Colonic mucosa (tissue), 4 donors: ENCODE results near the gene GALNT9. TPM values are rescaled to one million over a fixed set of nuclear protein-coding genes. Genes with fewer than 3 reads are reported as not detected.

Experiments used
- DNase-seq: peaks from one replicate; pipeline ENCODE4 v3.0.0-alpha.2; 2020
- H3K27ac ChIP-seq: fragments of 200-600 bp; one replicate; pipeline ENCODE4 v1.8.0; 2021
- H3K27me3 ChIP-seq: fragments of 200-600 bp; one replicate; pipeline ENCODE4 v1.8.0; 2021
- H3K36me3 ChIP-seq: fragments of 200-600 bp; one replicate; pipeline ENCODE4 v1.8.0; 2021
- H3K4me1 ChIP-seq: fragments of 200-600 bp; one replicate; pipeline ENCODE4 v1.8.0; 2021; ENCODE audit warnings: mild to moderate bottlenecking
- H3K4me3 ChIP-seq: fragments of 200-600 bp; one replicate; pipeline ENCODE4 v1.8.0; 2021
- H3K9ac ChIP-seq, 2 donors: one replicate each; pipeline ENCODE4 v1.7.0; 2013; ENCODE audit warnings: control low read depth in 2 of 2, low read depth in 2 of 2, low read length in 2 of 2
- H3K9me3 ChIP-seq: fragments of 200-600 bp; one replicate; pipeline ENCODE4 v1.8.0; 2021
- CTCF ChIP-seq: fragments of 200-600 bp; IDR thresholded peaks from one replicate; pipeline ENCODE4 v1.8.0; 2022; ENCODE audit warnings: antibody characterized with exemption, mild to moderate bottlenecking
- intact Hi-C: fragments of 100-400 bp; cut with DNase I; formaldehyde crosslinking; loops from one replicate; pipeline ENCODE4 v1.14.1; 2022
- total RNA-seq, 2 donors: library from RNA; stranded (reverse); fragmentation: NEBNext Ultra II Directional in 1 of 2; extraction: Animal tissue kit (Norgen Biotek cat#: 25700) in 1 of 2; gene quantifications; one replicate each; pipeline ENCODE4 v1.2.1, GENCODE V29; 2021
- donor health status: healthy.
- donor health status: DM: no; HTN: no; CAD: no.
- donor health status: DM: no; HTN: no; CAD: no.

GALNT9 gene
- total RNA-seq, 2 donors from 2014 or later = 0.45 TPM; not detected in 1

DNA sequence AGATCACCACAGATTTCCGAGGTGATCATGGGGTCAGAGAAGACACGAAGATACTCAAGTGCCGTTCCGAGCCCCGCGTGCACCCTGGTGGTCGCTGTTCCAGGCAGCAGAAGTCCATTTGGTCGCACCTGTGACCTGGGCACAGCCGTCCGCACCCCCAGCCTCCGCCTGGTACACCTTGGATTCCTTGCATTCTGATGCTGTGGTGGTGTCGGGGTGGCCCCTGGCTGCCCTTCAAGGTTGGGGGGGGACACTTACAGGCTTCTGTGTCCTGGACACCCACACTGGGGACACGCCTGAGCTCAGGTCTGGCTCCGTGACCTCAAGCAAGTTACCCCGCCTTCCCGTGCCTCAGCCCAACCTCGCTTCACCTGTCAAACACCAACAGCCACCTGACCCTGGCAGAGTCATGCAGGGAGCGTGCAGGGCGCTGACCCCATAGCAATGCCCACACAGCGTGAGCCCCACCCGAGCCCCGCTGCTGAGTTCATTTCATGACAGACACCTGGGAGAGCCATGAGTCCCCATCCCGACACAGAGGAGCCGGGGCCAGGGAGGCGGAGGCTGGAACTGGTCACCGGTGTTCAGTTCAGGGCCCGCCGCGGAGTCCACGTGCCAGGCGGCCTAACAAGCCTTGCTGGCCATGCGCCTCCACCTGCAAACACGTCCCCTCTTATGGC lies 17.9 kb upstream of the GALNT9 start:
- Histone ChIP-seq H3K27me3 (no peaks in the 10 kb centered on the region), H3K4me3 (no peak overlapping the region), H3K36me3 (no peaks in the 10 kb centered on the region), H3K9me3 (no peaks in the 10 kb centered on the region), H3K27ac (no peak overlapping the region), H3K9ac (no peak overlapping the region), H3K4me1 (no peaks in the 10 kb centered on the region)
- TF ChIP-seq CTCF = no peak
- intact Hi-C loops = no loop called here
- DNase-seq = no peak

- intact Hi-C loops = no loop called here
These were observed 17.2 kb upstream of the GALNT9 start for GRCh38 chr12:132346471-132347175.

GRCh38 chr12:132345561-132346200 lies 16.3 kb upstream of the GALNT9 start:
- H3K36me3 ChIP-seq = no peaks in the 10 kb centered on the region
- no peak overlapping the region for H3K27ac ChIP-seq
- DNase-seq = no peak
- no peak for TF ChIP-seq CTCF
- no peaks in the 10 kb centered on the region for H3K27me3 ChIP-seq
- no peak overlapping the region for H3K4me3 ChIP-seq
- H3K9me3 ChIP-seq = no peaks in the 10 kb centered on the region
- H3K4me1 ChIP-seq = no peaks in the 10 kb centered on the region
- no peak overlapping the region for H3K9ac ChIP-seq
- intact Hi-C loops = no loop called here

More at GRCh38 chr12:132346471-132347175, 17.2 kb upstream of the GALNT9 start:
- H3K27ac ChIP-seq = no peak overlapping the region
- DNase-seq = no peak
- H3K36me3 ChIP-seq = no peaks in the 10 kb centered on the region
- no peak overlapping the region for H3K9ac ChIP-seq
- H3K4me3 ChIP-seq = no peak overlapping the region
- H3K4me1 ChIP-seq = no peaks in the 10 kb centered on the region
- TF ChIP-seq CTCF = no peak
- H3K27me3 ChIP-seq = no peaks in the 10 kb centered on the region
- H3K9me3 ChIP-seq = no peaks in the 10 kb centered on the region

DNA sequence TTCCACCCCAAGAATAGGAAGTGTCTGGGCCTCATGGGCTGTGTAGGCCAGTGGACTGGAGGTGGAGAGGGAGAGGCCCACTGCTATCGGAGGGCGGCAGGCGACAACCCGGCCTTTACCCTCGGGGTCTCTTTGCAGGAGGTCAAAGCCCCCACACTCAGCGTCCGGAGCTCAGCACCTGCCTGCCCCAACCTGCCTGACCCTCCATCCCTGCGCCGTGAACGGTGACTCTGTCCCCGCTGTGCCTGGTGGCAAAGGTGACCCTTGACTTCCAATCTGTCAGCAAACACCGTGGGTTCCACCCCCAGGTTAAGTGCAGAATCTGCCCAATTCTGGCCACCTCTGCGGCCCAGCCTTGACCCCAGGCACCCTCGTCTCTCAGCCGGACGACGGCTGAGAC lies 15.7 kb upstream of the GALNT9 start:
- intact Hi-C loops = no loop called here
- DNase-seq = no peak
- no peaks in the 10 kb centered on the region for H3K27me3 ChIP-seq

More for the DNA sequence above, 15.7 kb upstream of the GALNT9 start:
- TF ChIP-seq CTCF = no peak
- Histone ChIP-seq H3K27ac (no peak overlapping the region), H3K9ac (no peak overlapping the region), H3K4me1 (no peaks in the 10 kb centered on the region), H3K36me3 (no peaks in the 10 kb centered on the region), H3K9me3 (no peaks in the 10 kb centered on the region), H3K4me3 (no peak overlapping the region)
